Effector CD8-positive, alpha-beta T cell (primary cell): ENCODE data around the gene PLIN3.
A peak's percentile ranks its signal among the peaks of the same experiment; 100 is the strongest.
"Not testable (repeated sequence)": the region's sequence is repeated elsewhere in the genome, so short reads cannot be mapped to it uniquely, and the experiment has no call there.

Experiments used
- DNase-seq: peaks from one replicate; lab custom pipeline; 2025; lab: John Stamatoyannopoulos, UW

The PLIN3 gene

GRCh38 chr19:4811328-4812131 lies 55.9 kb downstream of the PLIN3 start:
- peak; percentile 84 for DNase-seq

DNA sequence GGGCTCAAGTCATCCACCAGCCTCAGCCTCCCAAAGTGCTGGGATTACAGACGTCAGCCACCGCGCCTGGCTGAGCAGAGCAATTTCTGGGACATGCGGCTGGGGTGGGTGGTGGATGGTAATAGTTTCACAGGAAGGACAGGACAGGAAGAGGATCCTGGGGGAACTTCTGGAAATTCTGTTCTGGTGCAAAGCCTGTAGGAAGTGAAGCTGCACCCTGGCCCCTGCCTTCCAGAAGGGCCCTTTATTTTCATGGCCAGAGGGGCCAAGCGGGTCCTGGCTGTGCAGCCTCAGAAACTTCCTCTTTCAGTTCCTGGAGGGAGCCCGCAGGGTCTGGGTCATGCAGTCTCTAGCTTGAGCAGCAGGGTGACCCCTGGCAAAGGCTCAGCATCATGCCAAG lies 60.3 kb downstream of the PLIN3 start:
- no peak for DNase-seq

GRCh38 chr19:4806384-4806783 lies 61.1 kb downstream of the PLIN3 start:
- DNase-seq: no peak

- not testable (repeated sequence) for DNase-seq
Observed at GRCh38 chr19:4805140-4805539, 62.3 kb downstream of the PLIN3 start.

- peak; percentile 55 for DNase-seq
Observed at GRCh38 chr19:4803736-4804695, 63.5 kb downstream of the PLIN3 start.

DNA sequence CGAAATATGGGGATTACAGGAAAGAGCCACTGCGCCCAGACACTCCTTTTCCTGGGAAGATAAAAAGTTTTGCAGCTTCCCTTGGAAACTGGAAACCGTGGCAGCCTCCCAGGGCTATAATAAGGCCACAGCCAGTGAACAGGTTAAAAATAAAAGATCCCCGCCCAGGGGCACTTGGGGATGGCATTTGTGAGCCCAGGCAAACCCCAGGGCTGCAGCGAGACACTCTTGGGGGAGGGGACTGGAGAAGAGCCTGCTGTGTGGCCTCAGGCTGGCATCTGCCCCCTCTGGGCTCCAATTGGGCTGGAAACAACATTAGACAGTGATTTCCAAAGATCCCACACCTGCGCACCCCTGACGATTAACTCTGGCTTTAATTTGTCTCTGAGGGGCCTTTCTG lies 64.8 kb downstream of the PLIN3 start:
- no peak for DNase-seq

GRCh38 chr19:4801085-4801619 lies 66.3 kb downstream of the PLIN3 start:
- DNase-seq: no peak

DNA sequence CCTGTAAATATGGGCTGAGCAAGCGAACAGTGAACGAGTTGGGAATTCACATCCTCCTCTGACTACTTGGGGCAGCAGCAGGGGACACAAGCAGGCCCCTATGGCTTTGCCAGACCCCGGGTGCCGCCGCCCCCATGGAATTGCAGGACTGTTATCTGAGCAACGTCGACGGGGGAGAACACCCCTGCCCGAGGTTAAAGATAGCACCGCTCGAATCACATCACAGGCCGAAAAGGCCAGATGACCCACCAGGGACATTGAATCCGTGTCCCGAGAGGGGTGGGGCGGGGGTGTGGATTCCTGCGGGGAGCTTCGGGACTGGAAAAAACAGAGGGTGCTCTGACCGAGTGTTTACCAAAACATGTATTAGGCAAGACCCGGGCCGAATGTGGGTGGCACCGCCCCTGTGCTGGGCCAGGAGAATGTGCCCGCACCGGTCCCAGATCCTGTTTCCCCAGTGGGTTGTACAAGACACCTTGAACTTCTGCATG lies 66.8 kb downstream of the PLIN3 start:
- no peak for DNase-seq

- DNase-seq: no peak
Observed at GRCh38 chr19:4795400-4795799, 72.1 kb downstream of the PLIN3 start.

DNA sequence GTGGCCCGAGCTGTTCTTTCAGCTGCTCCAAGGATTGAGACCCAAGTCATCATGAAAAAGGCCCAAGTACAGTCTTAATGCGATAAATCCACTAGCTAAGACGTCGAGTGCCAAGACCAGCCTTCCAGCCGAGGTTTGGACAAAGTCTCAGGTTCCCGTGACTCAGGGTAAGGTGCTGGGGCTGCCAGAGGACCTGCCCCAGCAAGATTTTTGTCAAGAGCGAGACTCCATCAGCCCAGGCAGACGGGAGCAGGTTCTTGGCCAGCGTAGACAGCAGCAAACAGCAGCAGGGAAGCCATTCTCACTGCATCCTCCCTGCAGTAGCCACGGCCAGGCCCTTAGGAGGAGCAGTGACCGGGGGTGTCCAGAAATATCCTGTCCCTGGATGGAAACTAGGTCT lies 72.5 kb downstream of the PLIN3 start:
- no peak for DNase-seq

DNA sequence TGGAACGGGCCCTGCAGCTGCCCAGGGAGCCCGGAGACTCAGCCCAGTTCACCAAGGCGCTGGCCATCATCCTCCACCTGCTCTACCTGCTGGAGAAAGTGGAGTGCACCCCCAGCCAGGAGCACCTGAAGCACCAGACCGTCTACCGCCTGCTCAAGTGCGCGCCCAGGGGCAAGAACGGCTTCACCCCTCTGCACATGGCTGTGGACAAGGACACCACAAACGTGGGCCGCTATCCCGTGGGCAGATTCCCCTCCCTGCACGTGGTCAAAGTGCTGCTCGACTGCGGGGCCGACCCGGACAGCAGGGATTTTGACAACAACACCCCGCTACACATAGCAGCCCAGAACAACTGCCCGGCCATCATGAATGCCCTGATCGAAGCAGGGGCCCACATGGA lies 74.2 kb downstream of the PLIN3 start:
- DNase-seq: not testable (repeated sequence)

GRCh38 chr19:4792866-4793195 lies 74.6 kb downstream of the PLIN3 start:
- not testable (repeated sequence) for DNase-seq

GRCh38 chr19:4792019-4792865 lies 75.2 kb downstream of the PLIN3 start:
- not testable (repeated sequence) for DNase-seq

- peak; percentile 100 for DNase-seq
Observed at GRCh38 chr19:4791183-4792018, 76.1 kb downstream of the PLIN3 start, which contains the start of gene FEM1A. TSS of gene FEM1A (plus strand) at chr19:4791734. CDS start at chr19:4791855, 121 bp downstream.
